Measurements from ENCODE around the gene GOLGA8B.

DNA sequence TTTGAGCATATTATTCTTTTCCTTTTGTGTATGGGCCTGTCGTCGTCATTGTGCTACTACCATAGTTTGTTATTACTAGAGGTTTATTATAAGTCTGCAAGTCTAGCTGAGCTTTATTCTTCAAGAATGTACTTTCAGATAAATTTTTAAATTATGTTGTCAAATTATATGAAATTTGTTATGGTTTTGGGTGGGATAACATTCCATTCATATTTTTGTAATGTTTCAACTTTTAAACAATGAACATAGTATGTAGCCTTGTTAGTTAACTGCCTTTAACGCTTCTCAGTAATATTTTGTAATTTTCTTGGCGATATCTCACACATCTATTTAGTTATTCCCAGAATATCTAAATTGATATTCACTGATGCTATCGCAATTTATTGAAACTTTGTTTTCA is 41.6 kb upstream of the GOLGA8B start:
- no peak for TF ChIP-seq EZH2phosphoT487 (IDR thresholded peaks at IDR 0.05; ENCODE audit: borderline replicate concordance, low read depth, low read length)
- TF ChIP-seq, protein P1, sequence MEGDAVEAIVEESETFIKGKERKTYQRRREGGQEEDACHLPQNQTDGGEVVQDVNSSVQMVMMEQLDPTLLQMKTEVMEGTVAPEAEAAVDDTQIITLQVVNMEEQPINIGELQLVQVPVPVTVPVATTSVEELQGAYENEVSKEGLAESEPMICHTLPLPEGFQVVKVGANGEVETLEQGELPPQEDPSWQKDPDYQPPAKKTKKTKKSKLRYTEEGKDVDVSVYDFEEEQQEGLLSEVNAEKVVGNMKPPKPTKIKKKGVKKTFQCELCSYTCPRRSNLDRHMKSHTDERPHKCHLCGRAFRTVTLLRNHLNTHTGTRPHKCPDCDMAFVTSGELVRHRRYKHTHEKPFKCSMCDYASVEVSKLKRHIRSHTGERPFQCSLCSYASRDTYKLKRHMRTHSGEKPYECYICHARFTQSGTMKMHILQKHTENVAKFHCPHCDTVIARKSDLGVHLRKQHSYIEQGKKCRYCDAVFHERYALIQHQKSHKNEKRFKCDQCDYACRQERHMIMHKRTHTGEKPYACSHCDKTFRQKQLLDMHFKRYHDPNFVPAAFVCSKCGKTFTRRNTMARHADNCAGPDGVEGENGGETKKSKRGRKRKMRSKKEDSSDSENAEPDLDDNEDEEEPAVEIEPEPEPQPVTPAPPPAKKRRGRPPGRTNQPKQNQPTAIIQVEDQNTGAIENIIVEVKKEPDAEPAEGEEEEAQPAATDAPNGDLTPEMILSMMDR (conservative IDR thresholded peaks at IDR 0.05; ENCODE audit: low read length), result no peak

Measured in OCI-LY7 (cell line).